ENCODE results near the gene CFAP210.

Gene CFAP210

GRCh38 chr2:169694113-169694893, at the start of gene CFAP210, which contains the start of gene PHOSPHO2 (continued):
- TF ChIP-seq HIC1 (tag by site-specific recombination; IDR thresholded peaks at IDR 0.05) (peak; percentile 61; the same call in 1 of the 2 replicates), ATF2 (tag by site-specific recombination; IDR thresholded peaks at IDR 0.05; ENCODE audit: low read depth) (no peak), REPIN1 (tag by site-specific recombination; IDR thresholded peaks at IDR 0.05; ENCODE audit: low read depth) (no peak), PRDM10 (tag by site-specific recombination; IDR thresholded peaks at IDR 0.05) (peak; percentile 41), ZNF558 (tag by site-specific recombination; IDR thresholded peaks at IDR 0.05) (no peak), ZFP69B (tag by site-specific recombination; IDR thresholded peaks at IDR 0.05) (no peak), ZFP3 (tag by site-specific recombination; IDR thresholded peaks at IDR 0.05; ENCODE audit: low read depth) (no peak), ZNF704 (tag by site-specific recombination; IDR thresholded peaks at IDR 0.05) (no peak), KLF8 (tag by site-specific recombination; IDR thresholded peaks at IDR 0.05) (peak; percentile 80), ZNF837 (tag by site-specific recombination; IDR thresholded peaks at IDR 0.05) (no peak), ZNF670 (tag by site-specific recombination; IDR thresholded peaks at IDR 0.05; ENCODE audit: low read depth) (no peak), ZNF223 (tag by site-specific recombination; IDR thresholded peaks at IDR 0.05) (no peak), ZNF514 (tag by site-specific recombination; IDR thresholded peaks at IDR 0.05) (no peak), PATZ1 (tag by site-specific recombination; IDR thresholded peaks at IDR 0.05) (peak; percentile 85), ZFP41 (tag by site-specific recombination; IDR thresholded peaks at IDR 0.05; ENCODE audit: borderline replicate concordance) (no peak), SP3 (tag by site-specific recombination; IDR thresholded peaks at IDR 0.05) (peak; percentile 53), WT1 (tag by site-specific recombination; IDR thresholded peaks at IDR 0.05) (peak; percentile 49; the same call in 1 of the 2 replicates), ZIC2 (tag by site-specific recombination; IDR thresholded peaks at IDR 0.05) (peak; percentile 56; the same call in 1 of the 2 replicates), ZNF791 (tag by site-specific recombination; IDR thresholded peaks at IDR 0.05) (no peak), ZNF391 (tag by site-specific recombination; IDR thresholded peaks at IDR 0.05; ENCODE audit: borderline replicate concordance, low read depth) (no peak), ZNF624 (tag by site-specific recombination; IDR thresholded peaks at IDR 0.05) (no peak), ZNF148 (tag by site-specific recombination; IDR thresholded peaks at IDR 0.05; ENCODE audit: borderline replicate concordance) (no peak), EGR2 (tag by site-specific recombination; IDR thresholded peaks at IDR 0.05; ENCODE audit: low read depth) (0 out of 2 replicates have a peak, but pooled peaks have one; percentile 30), ZNF175 (tag by site-specific recombination; IDR thresholded peaks at IDR 0.05) (no peak), ZNF645 (tag by site-specific recombination; IDR thresholded peaks at IDR 0.05) (no peak)

Measured in HEK293 (cell line).